PC-3 (cell line): ENCODE measurements around the gene EYS. TPM values are rescaled to one million over a fixed set of nuclear protein-coding genes. Genes with fewer than 3 reads are reported as not detected.
A peak's percentile ranks its signal among the peaks of the same experiment; 100 is the strongest.

Source experiments
- ATAC-seq: fragments of 200-7000 bp; cut with Tn5 transposase; 2 replicates; pipeline ENCODE4 v1.9.1; 2020; ENCODE audit warnings: mild to moderate bottlenecking, moderate library complexity
- BruUV-seq: library from RNA; stranded (reverse); fragments of 400-500 nt; replicated peaks from 2 replicates; lab custom pipeline; 2021; lab: Mats Ljungman, UMichigan
- CTCF ChIA-PET: fragments of 300-600 bp; sonication (Branson Sonifier 250); formaldehyde crosslinking; loops from one replicate; lab custom pipeline; 2022; ENCODE audit warnings: antibody characterized with exemption; lab: Charles Lee
- POLR2A ChIA-PET: fragments of 300-600 bp; sonication (Branson Sonifier 250); formaldehyde crosslinking; loops from one replicate; lab custom pipeline; 2022; ENCODE audit warnings: antibody characterized with exemption; ENCODE audit not compliant: unreplicated experiment; lab: Charles Lee
- DNase-seq: peaks from one replicate; pipeline ENCODE4 v3.0.0-alpha.2; 2015
- H2AFZ ChIP-seq: fragments of 300-600 bp; sonication (generic); 2 replicates; pipeline ENCODE4 v1.6.0; 2016; ENCODE audit warnings: antibody characterized with exemption, low read length
- H3F3A ChIP-seq: fragments of 300-600 bp; sonication (generic); one replicate; pipeline ENCODE4 v1.6.0; 2017; ENCODE audit warnings: antibody characterized with exemption, low read length, control low read depth, mild to moderate bottlenecking; ENCODE audit not compliant: unreplicated experiment
- H3K27ac ChIP-seq: fragments of 300-600 bp; sonication (generic); 2 replicates; pipeline ENCODE4 v1.5.1; 2016; ENCODE audit warnings: mild to moderate bottlenecking, low read length
- H3K27me3 ChIP-seq: fragments of 300-600 bp; sonication (generic); 2 replicates; pipeline ENCODE4 v1.6.1; 2016; ENCODE audit warnings: low read length, mixed read lengths
- H3K36me3 ChIP-seq: fragments of 300-600 bp; sonication (generic); 2 replicates; pipeline ENCODE4 v1.6.1; 2016; ENCODE audit warnings: low read depth, mixed run types, low read length, mixed read lengths
- H3K4me1 ChIP-seq: fragments of 300-600 bp; sonication (generic); 2 replicates; pipeline ENCODE4 v1.5.1; 2016; ENCODE audit warnings: low read length; ENCODE audit not compliant: insufficient read depth
- H3K4me2 ChIP-seq: fragments of 300-600 bp; sonication (generic); 2 replicates; pipeline ENCODE4 v1.6.0; 2016; ENCODE audit warnings: low read length
- H3K4me3 ChIP-seq: fragments of 300-600 bp; sonication (generic); 2 replicates; pipeline ENCODE4 v1.5.1; 2016; ENCODE audit warnings: mild to moderate bottlenecking, low read length, mixed read lengths
- H3K79me2 ChIP-seq: fragments of 300-600 bp; sonication (generic); 2 replicates; pipeline ENCODE4 v1.6.1; 2017; ENCODE audit warnings: low read length, mixed read lengths
- H3K9ac ChIP-seq: fragments of 300-600 bp; sonication (generic); 2 replicates; pipeline ENCODE4 v1.6.0; 2016; ENCODE audit warnings: mild to moderate bottlenecking, low read length
- H3K9me2 ChIP-seq: fragments of 300-600 bp; sonication (generic); replicated peaks from 2 replicates; pipeline ENCODE4 v1.6.1; 2016; ENCODE audit warnings: mixed run types, low read length, mixed read lengths
- H3K9me3 ChIP-seq: fragments of 300-600 bp; sonication (generic); 2 replicates; pipeline ENCODE4 v1.6.1; 2016; ENCODE audit warnings: low read length, mixed read lengths
- H4K20me1 ChIP-seq: fragments of 300-600 bp; sonication (generic); 2 replicates; pipeline ENCODE4 v1.6.1; 2016; ENCODE audit warnings: low read length, mixed read lengths
- EZH2 ChIP-seq: fragments of 300-600 bp; sonication (generic); IDR thresholded peaks from one replicate; pipeline ENCODE4 v1.6.1; 2017; ENCODE audit warnings: antibody characterized with exemption, mild to moderate bottlenecking, low read length; ENCODE audit not compliant: unreplicated experiment
- EZH2phosphoT487 ChIP-seq: fragments of 300-600 bp; sonication (generic); IDR thresholded peaks from 2 replicates; pipeline ENCODE4 v1.6.1; 2018; ENCODE audit warnings: mild to moderate bottlenecking, antibody characterized with exemption, low read length, borderline replicate concordance
- intact Hi-C: fragments of 100-400 bp; cut with micrococcal nuclease; formaldehyde crosslinking; loops from 2 replicates; pipeline ENCODE4 v1.9.0; 2023
- total RNA-seq: library from RNA; depleted of rRNA; stranded (reverse); fragments of >200 nt; gene quantifications from 2 replicates; pipeline ENCODE4 v1.2.3, GENCODE V29; 2014
- TF ChIP-seq, protein P1 (sequence below): fragments of 300-600 bp; sonication (generic); conservative IDR thresholded peaks from 2 replicates; pipeline ENCODE4 v1.5.1; 2017; ENCODE audit warnings: antibody characterized with exemption, low read depth, mild to moderate bottlenecking, low read length

Gene EYS
- total RNA-seq, 1 experiment from 2014 or later = 0.07 TPM

GRCh38 chr6:63862486-63863198 is 1844.4 kb downstream of the EYS start:
- BruUV-seq = no TSS peak
- ChIA-PET POLR2A (interaction anchor here (1.0 kb wide), 1 partner anchor 56 kb away, joined by 3 read pairs; no protein-coding TSS in a partner anchor), CTCF (no interaction called here)
- Histone ChIP-seq H3K9me2 (no peaks in the 10 kb centered on the region), H3K79me2 (no peaks in the 10 kb centered on the region), H3K4me2 (peak overlapping the region; percentile 75), H3K9me3 (no peaks in the 10 kb centered on the region), H4K20me1 (no peaks in the 10 kb centered on the region), H2AFZ (0 out of 2 replicates have a peak overlapping the region, but pooled peaks have one; percentile 43), H3K9ac (peak overlapping the region; percentile 48), H3K27me3 (no peaks in the 10 kb centered on the region), H3K4me3 (0 out of 2 replicates have a peak overlapping the region, but pooled peaks have one; percentile 29), H3K36me3 (no peaks in the 10 kb centered on the region), H3F3A (no peaks in the 10 kb centered on the region), H3K4me1 (peaks cover 15% of the 10 kb centered on the region), H3K27ac (peak overlapping the region; percentile 83)
- intact Hi-C loops = loop anchor here (1.0 kb wide), 1 partner anchor 56 kb away; no protein-coding TSS in a partner anchor
- peak; percentile 58 for DNase-seq
- peak; percentile 88 for ATAC-seq
- no peak for TF ChIP-seq EZH2phosphoT487
- TF ChIP-seq, protein P1, sequence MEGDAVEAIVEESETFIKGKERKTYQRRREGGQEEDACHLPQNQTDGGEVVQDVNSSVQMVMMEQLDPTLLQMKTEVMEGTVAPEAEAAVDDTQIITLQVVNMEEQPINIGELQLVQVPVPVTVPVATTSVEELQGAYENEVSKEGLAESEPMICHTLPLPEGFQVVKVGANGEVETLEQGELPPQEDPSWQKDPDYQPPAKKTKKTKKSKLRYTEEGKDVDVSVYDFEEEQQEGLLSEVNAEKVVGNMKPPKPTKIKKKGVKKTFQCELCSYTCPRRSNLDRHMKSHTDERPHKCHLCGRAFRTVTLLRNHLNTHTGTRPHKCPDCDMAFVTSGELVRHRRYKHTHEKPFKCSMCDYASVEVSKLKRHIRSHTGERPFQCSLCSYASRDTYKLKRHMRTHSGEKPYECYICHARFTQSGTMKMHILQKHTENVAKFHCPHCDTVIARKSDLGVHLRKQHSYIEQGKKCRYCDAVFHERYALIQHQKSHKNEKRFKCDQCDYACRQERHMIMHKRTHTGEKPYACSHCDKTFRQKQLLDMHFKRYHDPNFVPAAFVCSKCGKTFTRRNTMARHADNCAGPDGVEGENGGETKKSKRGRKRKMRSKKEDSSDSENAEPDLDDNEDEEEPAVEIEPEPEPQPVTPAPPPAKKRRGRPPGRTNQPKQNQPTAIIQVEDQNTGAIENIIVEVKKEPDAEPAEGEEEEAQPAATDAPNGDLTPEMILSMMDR = no peak
- no peak for TF ChIP-seq EZH2

DNA sequence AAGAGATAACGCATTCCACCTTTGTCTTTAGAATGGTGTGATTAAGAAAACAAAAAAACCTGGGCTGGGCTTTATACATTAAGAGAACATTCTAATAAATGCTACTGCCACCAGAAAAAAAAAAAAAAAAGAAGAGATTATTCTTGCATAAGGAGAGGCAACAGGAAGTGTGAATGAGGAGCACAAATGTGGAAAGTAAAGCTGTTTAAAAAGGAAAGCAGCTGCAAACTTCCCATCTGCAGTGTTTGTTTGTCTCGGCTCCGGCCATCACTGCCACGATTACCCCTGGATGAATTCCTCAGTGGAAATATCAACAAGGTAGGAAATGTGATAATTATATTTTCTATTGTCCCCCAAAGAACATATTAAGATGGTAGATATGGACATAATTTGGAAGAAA is 1847.5 kb downstream of the EYS start:
- H3K27me3 ChIP-seq = no peaks in the 10 kb centered on the region
- no peaks in the 10 kb centered on the region for H3K79me2 ChIP-seq
- H2AFZ ChIP-seq = no peak overlapping the region
- peaks cover 15% of the 10 kb centered on the region for H3K4me1 ChIP-seq
- no peaks in the 10 kb centered on the region for H4K20me1 ChIP-seq
- no peaks in the 10 kb centered on the region for H3K36me3 ChIP-seq
- no peak overlapping the region for H3K4me3 ChIP-seq
- ATAC-seq (no peak), DNase-seq (no peak)
- H3K9me3 ChIP-seq = no peaks in the 10 kb centered on the region
- no TSS peak for BruUV-seq
- CTCF ChIA-PET = no interaction called here
- no peaks in the 10 kb centered on the region for H3K9me2 ChIP-seq
- H3F3A ChIP-seq = no peaks in the 10 kb centered on the region
- H3K27ac ChIP-seq = no peak overlapping the region
- intact Hi-C loops = no loop called here
- no peak overlapping the region for H3K9ac ChIP-seq
- TF ChIP-seq, protein P1 = no peak
- no peak for TF ChIP-seq EZH2phosphoT487
- TF ChIP-seq EZH2 = no peak
- POLR2A ChIA-PET = interaction anchor here (0.6 kb wide), 1 partner anchor 12 kb away, joined by 9 read pairs; no protein-coding TSS in a partner anchor
- H3K4me2 ChIP-seq = no peak overlapping the region

DNA sequence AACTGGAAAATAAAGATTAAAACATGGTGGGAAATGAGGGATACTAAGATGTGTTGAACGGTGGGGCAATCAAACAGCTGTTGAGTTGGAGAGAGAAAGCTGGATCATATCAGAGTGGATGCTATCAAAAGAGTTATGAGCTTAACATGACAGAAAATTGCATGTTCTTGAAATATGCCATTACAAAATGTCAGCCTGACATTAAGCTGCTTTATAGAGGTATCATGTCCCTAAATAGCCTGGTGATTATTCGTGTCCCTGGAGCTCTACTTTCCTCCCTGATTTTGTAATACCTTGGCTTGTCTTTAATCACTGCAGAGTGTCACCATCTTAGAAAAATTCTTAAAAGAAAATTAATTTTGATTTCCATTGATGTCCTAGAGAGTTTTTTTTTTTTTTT is 1848.3 kb downstream of the EYS start:
- H2AFZ ChIP-seq = no peak overlapping the region
- POLR2A ChIA-PET = interaction anchor here (0.6 kb wide), 1 partner anchor 11 kb away, joined by 9 read pairs; no protein-coding TSS in a partner anchor
- no TSS peak for BruUV-seq

More for the DNA sequence above, 1848.3 kb downstream of the EYS start:
- TF ChIP-seq, protein P1 = no peak
- TF ChIP-seq EZH2phosphoT487 (no peak), EZH2 (no peak)
- no peaks in the 10 kb centered on the region for H4K20me1 ChIP-seq
- ATAC-seq (no peak), DNase-seq (no peak)
- no peak overlapping the region for H3K27ac ChIP-seq
- H3K27me3 ChIP-seq = no peaks in the 10 kb centered on the region
- H3K4me2 ChIP-seq = no peak overlapping the region
- H3F3A ChIP-seq = no peaks in the 10 kb centered on the region
- H3K9me3 ChIP-seq = no peaks in the 10 kb centered on the region
- intact Hi-C loops = no loop called here
- H3K4me1 ChIP-seq = peaks cover 15% of the 10 kb centered on the region
- no peak overlapping the region for H3K9ac ChIP-seq
- H3K9me2 ChIP-seq = no peaks in the 10 kb centered on the region
- H3K79me2 ChIP-seq = no peaks in the 10 kb centered on the region
- CTCF ChIA-PET = no interaction called here
- no peak overlapping the region for H3K4me3 ChIP-seq
- no peaks in the 10 kb centered on the region for H3K36me3 ChIP-seq
